Measurements from ENCODE around the gene SLC9A8. TPM values are rescaled to one million over a fixed set of nuclear protein-coding genes. Genes with fewer than 3 reads are reported as not detected.

SLC9A8 gene
- total and polyA plus RNA-seq, 2 of the 4 experiments (the other 2 are of a cell fraction), result 4.1 to 5.0 TPM

GRCh38 chr20:49877386-49877921 lies 64.8 kb downstream of the SLC9A8 start:
- Histone ChIP-seq H3K56ac (ENCODE audit: extremely low read depth, insufficient read depth, low read length) (no peak overlapping the region), H3K36me3 (ENCODE audit: control insufficient read depth, insufficient read depth, low read length) (peaks cover 13% of the 10 kb centered on the region; the same call in 1 of the 2 replicates), H2BK20ac (ENCODE audit: low read depth, low read length) (no peak overlapping the region), H2BK120ac (ENCODE audit: low read depth, low read length) (no peak overlapping the region), H2BK5ac (ENCODE audit: low read depth, low read length, poor library complexity, severe bottlenecking) (no peak overlapping the region), H2AK5ac (ENCODE audit: low read depth, low read length) (no peak overlapping the region), H2BK15ac (ENCODE audit: low read depth, low read length) (no peak overlapping the region), H4K20me1 (ENCODE audit: insufficient read depth, low read length) (no peaks in the 10 kb centered on the region), H3K4me2 (ENCODE audit: low read depth, low read length) (no peak overlapping the region), H2AFZ (replicated peaks; ENCODE audit: low read length, poor library complexity) (no peak overlapping the region), H3K27ac (ENCODE audit: insufficient read depth, low read length) (no peak overlapping the region), H3K4ac (ENCODE audit: low read depth, low read length) (no peak overlapping the region), H3K79me1 (ENCODE audit: low read depth in 1 of 2, low read length in 2 of 2) (peaks cover 0 to 1% of the 10 kb centered on the region in 2 experiments; a peak in 1 of 4 replicates), H3K9me3 (ENCODE audit: control insufficient read depth, insufficient read depth, low read length) (no peaks in the 10 kb centered on the region), H3K23ac (ENCODE audit: low read depth, low read length) (no peak overlapping the region), H3K9ac (ENCODE audit: low read depth, low read length) (no peak overlapping the region), H4K5ac (ENCODE audit: low read depth, low read length) (no peak overlapping the region), H4K91ac (ENCODE audit: insufficient read depth, low read depth, low read length) (no peak overlapping the region), H3K27me3 (ENCODE audit: control insufficient read depth, insufficient read depth, low read length) (no peaks in the 10 kb centered on the region), H3K9me1 (ENCODE audit: insufficient read depth, low read length) (no peaks in the 10 kb centered on the region), H3K18ac (ENCODE audit: low read depth, low read length) (no peak overlapping the region), H3K14ac (replicated peaks; ENCODE audit: low read depth, low read length) (no peak overlapping the region), H3K4me3 (ENCODE audit: insufficient read depth, low read depth, low read length) (no peak overlapping the region), H3K4me1 (ENCODE audit: control insufficient read depth, insufficient read depth, low read length) (peaks cover 7% of the 10 kb centered on the region), H2AK9ac (replicated peaks; ENCODE audit: low read depth, low read length, poor library complexity) (no peak overlapping the region), H4K8ac (ENCODE audit: low read depth in 2 of 2, low read length in 2 of 2) (no peak overlapping the region)
- dilution Hi-C loops (cut with HindIII; ENCODE audit: low sequenced_read_pairs, unreplicated experiment) (no loop called here), in situ Hi-C loops (cut with MboI; ENCODE audit: low sequenced_read_pairs) (no loop called here), intact Hi-C loops (cut with micrococcal nuclease) (no loop called here)
- POLR2A ChIA-PET (ENCODE audit: unreplicated experiment), result no interaction called here
- ATAC-seq (ENCODE audit: low read depth) (peak; percentile 43), DNase-seq (no peak)
- CTCF ChIA-PET, result interaction anchor here (0.6 to 1.1 kb wide), 3 partner anchors 11 to 56 kb away, joined by 3 to 4 read pairs (median 3); no protein-coding TSS in a partner anchor
- no TSS peak for BruUV-seq (replicated peaks)
- TF ChIP-seq NFE2L2 (IDR thresholded peaks at IDR 0.05; ENCODE audit: low read depth, low read length) (no peak), RCOR1 (IDR thresholded peaks at IDR 0.05; ENCODE audit: insufficient replicate concordance, low read length) (no peak), CEBPB (IDR thresholded peaks at IDR 0.05; ENCODE audit: low read depth, low read length) (no peak), USF2 (IDR thresholded peaks at IDR 0.05; ENCODE audit: low read depth, low read length) (no peak), SMC3 (IDR thresholded peaks at IDR 0.05; ENCODE audit: low read depth, low read length) (no peak), CHD1 (IDR thresholded peaks at IDR 0.05; ENCODE audit: low read depth, low read length) (no peak), CTCF (conservative IDR thresholded peaks at IDR 0.05; ENCODE audit: low read depth, low read length) (no peak), MAZ (IDR thresholded peaks at IDR 0.05; ENCODE audit: borderline replicate concordance, low read depth, low read length) (no peak), RFX5 (IDR thresholded peaks at IDR 0.05; ENCODE audit: low read depth, low read length) (no peak), BHLHE40 (IDR thresholded peaks at IDR 0.05; ENCODE audit: low read depth, low read length) (no peak), MXI1 (IDR thresholded peaks at IDR 0.05; ENCODE audit: borderline replicate concordance, low read depth, low read length) (no peak), RAD21 (IDR thresholded peaks at IDR 0.05; ENCODE audit: low read length) (no peak), POLR2A (IDR thresholded peaks at IDR 0.05; ENCODE audit: low read depth, low read length) (no peak), ELK1 (IDR thresholded peaks at IDR 0.05; ENCODE audit: borderline replicate concordance, low read depth, low read length) (no peak), FOS (IDR thresholded peaks at IDR 0.05; ENCODE audit: low read depth, low read length) (no peak), MAFK (IDR thresholded peaks at IDR 0.05; ENCODE audit: low read depth, low read length) (no peak)
- 70% methylated on average over 2 of the region's 4 CpGs; no CpG with 5 or more reads in 1 of the 2 experiments for WGBS, 2 experiments (ENCODE audit: extremely low coverage in 2 of 2, insufficient read length in 1 of 2)
